GM12878 (cell line): Measurements from ENCODE around the gene INTS2. TPM values are rescaled to one million over a fixed set of nuclear protein-coding genes. Genes with fewer than 3 reads are reported as not detected.

Experiments
- BMI1 ChIP-seq: fragments of 450-650 bp; IDR thresholded peaks from 2 replicates; pipeline ENCODE4 v1.6.1; 2016; ENCODE audit warnings: mild to moderate bottlenecking, moderate library complexity, borderline replicate concordance
- CHD4 ChIP-seq: fragments of 200-600 bp; sonication (generic); IDR thresholded peaks from 2 replicates; pipeline ENCODE4 v1.6.1; 2016; ENCODE audit warnings: mild to moderate bottlenecking
- CREB1 ChIP-seq: IDR thresholded peaks from 2 replicates; pipeline ENCODE4 v1.6.1; 2012; ENCODE audit warnings: low read depth, mild to moderate bottlenecking, inconsistent platforms
- HSF1 ChIP-seq: fragments of 150-350 bp; IDR thresholded peaks from 2 replicates; pipeline ENCODE4 v1.6.1; 2014; ENCODE audit warnings: mild to moderate bottlenecking, low read depth, low read length
- PAX5 ChIP-seq: IDR thresholded peaks from 2 replicates; pipeline ENCODE4 v1.6.1; 2011; ENCODE audit warnings: low read depth, low read length, borderline replicate concordance
- RELB ChIP-seq: fragments of 450-650 bp; IDR thresholded peaks from 2 replicates; pipeline ENCODE4 v1.6.1; 2017; ENCODE audit warnings: low read depth, mild to moderate bottlenecking, moderate library complexity
- SUPT20H ChIP-seq: IDR thresholded peaks from 2 replicates; pipeline ENCODE4 v1.6.1; 2011; ENCODE audit warnings: low read depth, mild to moderate bottlenecking, low read length, moderate library complexity, borderline replicate concordance; ENCODE audit not compliant: control insufficient read depth
- TBL1XR1 ChIP-seq: IDR thresholded peaks from 2 replicates; pipeline ENCODE4 v1.6.1; 2012; ENCODE audit warnings: low read depth, low read length, improper control_type of control experiment
- TCF12 ChIP-seq: IDR thresholded peaks from 2 replicates; pipeline ENCODE4 v1.6.1; 2011; ENCODE audit warnings: low read depth, mild to moderate bottlenecking, low read length
- ZBTB11 ChIP-seq: fragments of 450-650 bp; formaldehyde crosslinking; IDR thresholded peaks from 2 replicates; pipeline ENCODE4 v1.5.0; 2022; ENCODE audit warnings: mild to moderate bottlenecking, missing genetic modification characterization
- ZNF207 ChIP-seq: fragments of 450-650 bp; IDR thresholded peaks from 2 replicates; pipeline ENCODE4 v1.6.1; 2014; ENCODE audit warnings: antibody characterized with exemption, mild to moderate bottlenecking, borderline replicate concordance
- ZSCAN29 ChIP-seq: fragments of 450-650 bp; IDR thresholded peaks from 2 replicates; pipeline ENCODE4 v1.6.1; 2017; ENCODE audit warnings: mild to moderate bottlenecking, moderate library complexity
- ZZZ3 ChIP-seq: IDR thresholded peaks from 2 replicates; pipeline ENCODE4 v1.6.1; 2011; ENCODE audit warnings: low read depth; ENCODE audit not compliant: control insufficient read depth, insufficient read length
- polyA plus RNA-seq, 11 experiments: library from polyadenylated mRNA; depleted of rRNA in 4 of 11; unstranded in 6 of 11; stranded (reverse) in 5 of 11; fragments of >200 nt; fragmentation: Nextera tagmentation in 4 of 11; fragmentation: Illumina TruSeq in 1 of 11; extraction: Ambion mirVana in 4 of 11; extraction: Trizol in 1 of 11; gene quantifications; 1 replicate in 1 of 11; 2 replicates in 10 of 11; pipeline versions ENCODE4 v1.2.1 to v1.2.3, GENCODE V29; 2011 to 2016; ENCODE audit warnings: inconsistent platforms in 2 of 11, missing spikeins in 2 of 11, low read depth in 1 of 11
- total RNA-seq, 4 experiments: library from RNA; depleted of rRNA in 3 of 4; stranded (reverse); fragments of >200 nt in 3 of 4; fragmentation: Illumina TruSeq in 1 of 4; extraction: Trizol in 1 of 4; gene quantifications; 2 replicates each; pipeline versions ENCODE4 v1.2.1 to v1.2.3, GENCODE V29; 2013 to 2021
- TF ChIP-seq, protein P1 (sequence below): fragments of 450-650 bp; IDR thresholded peaks from 2 replicates; pipeline ENCODE4 v1.6.1; 2016; ENCODE audit warnings: mild to moderate bottlenecking
- TF ChIP-seq, protein P2 (sequence below): fragments of 450-650 bp; IDR thresholded peaks from 2 replicates; pipeline ENCODE4 v1.6.1; 2017; ENCODE audit warnings: antibody characterized with exemption, mild to moderate bottlenecking, moderate library complexity

Gene INTS2
- total and polyA plus RNA-seq, 10 of the 15 experiments (the other 5 are each of a cell fraction or from before 2014, with no cell fraction given), result 2.8 to 22.2 (median 11.6) TPM

- TF ChIP-seq, protein P1, sequence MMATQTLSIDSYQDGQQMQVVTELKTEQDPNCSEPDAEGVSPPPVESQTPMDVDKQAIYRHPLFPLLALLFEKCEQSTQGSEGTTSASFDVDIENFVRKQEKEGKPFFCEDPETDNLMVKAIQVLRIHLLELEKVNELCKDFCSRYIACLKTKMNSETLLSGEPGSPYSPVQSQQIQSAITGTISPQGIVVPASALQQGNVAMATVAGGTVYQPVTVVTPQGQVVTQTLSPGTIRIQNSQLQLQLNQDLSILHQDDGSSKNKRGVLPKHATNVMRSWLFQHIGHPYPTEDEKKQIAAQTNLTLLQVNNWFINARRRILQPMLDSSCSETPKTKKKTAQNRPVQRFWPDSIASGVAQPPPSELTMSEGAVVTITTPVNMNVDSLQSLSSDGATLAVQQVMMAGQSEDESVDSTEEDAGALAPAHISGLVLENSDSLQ, result no peak
- TF ChIP-seq, protein P2, sequence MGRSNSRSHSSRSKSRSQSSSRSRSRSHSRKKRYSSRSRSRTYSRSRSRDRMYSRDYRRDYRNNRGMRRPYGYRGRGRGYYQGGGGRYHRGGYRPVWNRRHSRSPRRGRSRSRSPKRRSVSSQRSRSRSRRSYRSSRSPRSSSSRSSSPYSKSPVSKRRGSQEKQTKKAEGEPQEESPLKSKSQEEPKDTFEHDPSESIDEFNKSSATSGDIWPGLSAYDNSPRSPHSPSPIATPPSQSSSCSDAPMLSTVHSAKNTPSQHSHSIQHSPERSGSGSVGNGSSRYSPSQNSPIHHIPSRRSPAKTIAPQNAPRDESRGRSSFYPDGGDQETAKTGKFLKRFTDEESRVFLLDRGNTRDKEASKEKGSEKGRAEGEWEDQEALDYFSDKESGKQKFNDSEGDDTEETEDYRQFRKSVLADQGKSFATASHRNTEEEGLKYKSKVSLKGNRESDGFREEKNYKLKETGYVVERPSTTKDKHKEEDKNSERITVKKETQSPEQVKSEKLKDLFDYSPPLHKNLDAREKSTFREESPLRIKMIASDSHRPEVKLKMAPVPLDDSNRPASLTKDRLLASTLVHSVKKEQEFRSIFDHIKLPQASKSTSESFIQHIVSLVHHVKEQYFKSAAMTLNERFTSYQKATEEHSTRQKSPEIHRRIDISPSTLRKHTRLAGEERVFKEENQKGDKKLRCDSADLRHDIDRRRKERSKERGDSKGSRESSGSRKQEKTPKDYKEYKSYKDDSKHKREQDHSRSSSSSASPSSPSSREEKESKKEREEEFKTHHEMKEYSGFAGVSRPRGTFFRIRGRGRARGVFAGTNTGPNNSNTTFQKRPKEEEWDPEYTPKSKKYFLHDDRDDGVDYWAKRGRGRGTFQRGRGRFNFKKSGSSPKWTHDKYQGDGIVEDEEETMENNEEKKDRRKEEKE, result no peak
- TF ChIP-seq ZSCAN29 (peak; percentile 80; the same call in 1 of the 2 replicates), PAX5 (no peak), HSF1 (no peak), ZNF207 (peak; percentile 91), CHD4 (no peak), TBL1XR1 (no peak), ZZZ3 (no peak), BMI1 (no peak), ZBTB11 (CRISPR knock-in tag) (peak; percentile 77), CREB1 (0 out of 2 replicates have a peak, but pooled peaks have one; percentile 41), SUPT20H (no peak), RELB (peak; percentile 95), TCF12 (0 out of 2 replicates have a peak, but pooled peaks have one; percentile 43)
Observed at GRCh38 chr17:61927208-61928100, at the start of gene INTS2 (continued).
